ENCODE results near the gene SNCAIP.

The SNCAIP gene

DNA sequence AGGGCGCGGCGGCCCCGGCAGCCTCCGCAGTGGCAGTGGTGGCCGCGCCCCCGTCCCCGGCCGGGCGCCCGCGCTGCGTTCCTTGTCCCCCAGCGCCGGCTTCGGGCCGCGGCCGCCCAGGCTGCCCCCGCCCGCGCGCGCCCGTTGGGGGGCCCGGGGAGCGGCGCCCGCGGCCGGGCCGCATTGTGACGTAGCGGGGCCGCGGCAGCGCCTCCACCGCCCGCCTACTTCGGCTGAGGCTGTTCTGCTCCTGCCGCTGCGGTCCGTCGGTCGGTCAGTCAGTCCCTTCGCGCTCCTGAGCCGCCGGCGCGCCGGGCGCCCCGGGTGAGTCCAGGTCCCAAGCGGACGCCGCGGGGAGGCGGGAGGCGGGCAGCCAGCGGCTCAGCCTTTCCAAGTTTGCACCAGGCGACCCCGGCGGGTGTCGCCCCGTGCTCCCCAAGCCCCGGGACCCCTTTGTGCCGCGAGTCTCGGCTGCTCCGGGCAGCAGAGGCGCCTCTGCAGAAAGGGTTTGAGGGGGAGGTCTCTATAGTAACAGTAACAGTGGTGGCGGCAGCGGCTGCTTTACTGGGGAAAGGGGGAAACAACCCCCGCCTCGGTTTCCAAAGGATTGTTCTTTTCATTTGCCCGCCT, at the start of gene SNCAIP:
Gene SNCAIP, plus strand, starts transcription at position 277 of the 630 bp plus-strand sequence. CDS start 78,898 bp downstream, outside the sequence.
- DNase-seq = no peak

DNA sequence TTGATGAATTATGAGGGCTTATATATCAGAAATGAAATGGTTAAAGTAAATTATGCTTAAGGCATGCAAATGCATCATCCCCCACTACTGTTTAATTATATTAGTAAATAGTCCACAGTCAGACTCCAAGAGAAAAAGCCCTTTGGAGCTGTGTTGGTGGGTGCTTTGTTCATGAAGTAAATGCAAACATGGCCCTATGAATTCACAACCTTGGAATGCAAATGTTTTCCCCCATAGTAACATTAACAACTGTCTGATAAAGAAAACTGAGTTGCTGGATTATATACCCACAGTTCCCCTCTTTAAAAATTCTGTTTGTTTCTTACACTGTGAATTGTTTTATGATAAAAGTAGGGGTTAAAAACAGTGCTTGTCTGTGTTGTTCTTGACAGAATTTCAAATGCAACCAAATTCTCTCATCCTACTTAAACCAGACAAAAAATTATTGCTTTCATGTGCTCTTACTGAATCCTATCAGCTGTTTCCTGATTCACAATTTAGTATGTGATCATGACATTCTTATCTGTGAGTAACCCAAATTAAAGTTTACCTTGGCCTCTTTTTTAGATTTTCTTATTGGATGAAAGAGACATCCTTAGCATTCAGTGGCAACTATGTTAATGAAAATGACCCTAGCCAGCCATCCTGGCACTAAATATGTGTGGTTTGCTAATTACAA, 48.5 kb upstream of the SNCAIP start:
- no peak for DNase-seq

DNA sequence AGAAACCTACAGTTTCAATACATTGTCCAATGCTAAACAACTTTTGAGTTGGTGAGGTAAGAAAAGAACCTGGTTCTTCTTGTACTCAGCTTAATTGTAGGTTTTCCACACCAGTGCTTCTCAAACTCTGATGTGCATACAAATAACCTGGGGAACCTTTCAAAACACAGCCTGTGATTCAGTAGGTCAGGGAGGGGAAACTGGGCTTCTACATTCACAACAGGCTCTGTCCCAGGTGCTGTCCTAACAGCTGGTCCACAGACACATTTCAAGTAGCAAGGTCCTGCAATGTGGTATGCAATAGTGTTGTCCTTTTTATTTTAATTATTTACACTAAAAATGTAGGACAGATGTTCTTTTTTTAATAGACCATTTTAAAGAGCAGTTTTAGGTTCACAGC, 47.4 kb upstream of the SNCAIP start:
- no peak for DNase-seq

GRCh38 chr5:122267185-122267584, 44.9 kb upstream of the SNCAIP start:
- DNase-seq = no peak

GRCh38 chr5:122273696-122274095, 38.3 kb upstream of the SNCAIP start:
- no peak for DNase-seq

- no peak for DNase-seq
These were observed 28.4 kb upstream of the SNCAIP start for GRCh38 chr5:122283592-122283991.

DNA sequence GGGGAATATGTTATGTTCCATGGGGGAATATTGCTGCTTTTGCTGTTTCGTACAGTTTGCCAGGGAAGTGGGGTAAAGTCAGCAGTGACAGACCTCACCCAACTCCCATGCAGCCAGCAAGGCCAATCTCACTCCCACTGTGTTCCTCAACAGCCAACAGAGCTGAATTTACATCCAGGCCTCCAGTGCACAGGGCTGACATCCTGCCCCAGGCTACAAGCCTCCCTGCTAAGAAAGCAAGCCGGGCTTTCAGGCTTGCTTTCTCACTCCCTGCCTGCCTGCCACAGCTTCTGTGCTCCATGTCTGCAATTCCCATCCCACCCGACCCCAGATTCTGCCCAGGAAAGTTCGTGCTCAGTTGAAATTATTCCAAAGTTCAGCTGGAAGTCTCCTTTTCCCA, 25.5 kb upstream of the SNCAIP start:
- no peak for DNase-seq

DNA sequence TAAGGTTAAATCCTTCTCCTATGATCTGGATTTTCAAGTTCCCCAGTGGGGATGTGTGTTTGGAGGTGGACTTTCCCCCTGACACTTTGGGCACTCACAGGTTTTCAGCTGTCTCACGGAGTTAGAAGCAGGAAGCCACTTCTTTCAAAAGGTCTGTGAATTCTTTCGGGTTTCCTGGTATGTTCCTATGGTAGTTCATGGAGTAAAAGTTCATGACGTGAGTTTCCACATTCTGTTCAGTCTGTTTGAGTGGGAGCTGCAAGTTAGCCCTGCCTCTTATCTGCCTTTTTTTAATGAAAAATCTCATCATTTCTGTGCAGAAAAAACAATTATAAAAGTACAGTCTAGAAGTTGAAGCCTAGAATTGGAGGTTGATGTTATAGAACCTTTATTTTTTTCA, 24.9 kb upstream of the SNCAIP start:
- DNase-seq = no peak

DNA sequence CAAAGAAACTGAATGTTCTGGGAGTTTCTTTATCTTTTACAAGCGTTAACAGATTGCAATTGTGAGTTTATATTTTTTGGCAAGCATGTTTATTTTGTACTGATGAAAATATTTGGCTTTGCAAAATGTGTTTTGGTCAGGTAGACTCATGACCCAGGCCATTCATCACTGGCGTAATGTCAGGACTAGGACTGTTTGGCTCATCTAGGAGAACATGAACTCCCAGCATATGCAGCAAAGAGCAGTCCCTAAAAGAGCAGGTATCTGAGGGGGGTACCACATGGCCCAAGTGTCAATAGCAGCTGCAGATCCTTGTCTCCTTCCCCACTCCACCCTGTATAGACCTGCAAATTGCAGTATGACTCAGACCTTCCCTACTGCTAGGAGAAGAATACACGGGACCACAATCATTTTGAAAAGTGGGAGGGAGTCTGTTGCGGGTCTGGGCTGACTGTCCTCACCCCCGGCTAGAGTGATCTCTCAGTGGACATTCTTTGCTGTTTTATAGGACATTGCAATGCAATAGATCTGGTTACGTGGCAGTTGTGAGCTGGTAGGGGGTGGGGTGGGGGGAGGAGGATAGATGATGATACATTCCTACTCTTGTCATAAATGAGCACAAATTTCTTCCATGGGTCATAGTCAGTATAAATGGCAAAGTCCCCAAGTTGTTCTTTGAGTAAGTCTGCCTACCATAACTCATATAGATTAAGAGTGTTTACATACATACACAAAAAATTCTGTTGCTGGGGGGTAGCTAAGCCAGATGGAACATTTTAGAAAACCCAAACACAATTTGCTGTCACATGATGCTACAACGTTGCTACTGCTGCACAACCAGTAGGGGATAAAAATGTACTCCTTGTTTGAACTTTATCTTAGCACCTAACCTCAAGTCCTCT, 20.8 kb upstream of the SNCAIP start:
- no peak for DNase-seq

GRCh38 chr5:122292332-122292731, 19.7 kb upstream of the SNCAIP start:
- DNase-seq = peak; percentile 1

DNA sequence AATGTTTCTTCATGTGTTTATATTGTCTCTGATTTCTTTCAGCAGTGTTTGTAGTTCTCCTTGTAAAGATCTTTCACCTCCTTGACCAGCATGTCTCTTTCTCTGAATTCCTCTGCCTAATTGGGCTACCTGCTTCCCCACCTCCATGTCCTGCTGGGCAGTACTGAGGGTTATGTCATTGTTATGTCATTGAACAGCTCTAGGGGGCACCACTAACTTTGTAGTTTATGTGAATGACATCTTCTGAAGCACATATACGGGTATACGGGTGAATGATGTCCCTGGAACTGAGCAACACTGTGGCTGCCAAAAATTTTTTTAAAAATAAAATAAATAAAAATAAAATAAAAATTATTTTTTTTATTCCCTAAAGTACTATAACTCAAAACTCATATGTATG, 16.9 kb upstream of the SNCAIP start:
- no peak for DNase-seq

GRCh38 chr5:122296871-122297270, 15.2 kb upstream of the SNCAIP start:
- no peak for DNase-seq

DNA sequence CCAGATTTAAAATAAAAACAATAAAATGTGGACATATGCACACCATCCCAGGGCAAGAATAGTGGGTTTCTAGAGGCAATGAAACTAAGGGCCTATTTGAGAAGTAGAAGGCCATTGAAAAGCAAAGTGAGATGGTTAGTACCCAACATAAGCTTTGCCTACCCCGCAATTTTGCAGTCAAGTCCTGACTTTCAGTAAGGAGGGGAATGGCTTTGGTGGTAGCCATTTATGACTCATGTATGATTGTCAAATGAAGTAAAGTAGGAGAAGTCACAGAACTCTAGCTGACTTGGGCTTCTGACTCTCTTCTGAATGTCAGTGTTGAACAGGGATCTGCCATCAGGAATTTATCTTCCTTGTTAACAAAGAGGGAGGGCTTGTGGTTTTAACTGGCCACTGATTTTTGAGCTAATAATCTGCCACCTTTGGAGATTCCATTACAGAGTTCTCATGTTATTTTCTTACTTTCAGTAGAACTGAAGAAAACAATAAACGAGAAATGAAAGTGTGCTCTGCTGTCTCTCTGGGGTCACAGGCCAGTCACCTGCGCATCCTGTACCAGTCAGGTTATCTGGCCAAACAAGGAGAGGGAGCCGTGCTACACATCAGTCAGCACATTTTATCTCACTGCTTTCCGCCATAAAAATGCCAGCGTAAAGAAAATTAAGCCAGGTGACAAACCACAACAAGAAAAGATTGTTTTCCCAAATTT, 14.3 kb upstream of the SNCAIP start:
- no peak for DNase-seq

DNA sequence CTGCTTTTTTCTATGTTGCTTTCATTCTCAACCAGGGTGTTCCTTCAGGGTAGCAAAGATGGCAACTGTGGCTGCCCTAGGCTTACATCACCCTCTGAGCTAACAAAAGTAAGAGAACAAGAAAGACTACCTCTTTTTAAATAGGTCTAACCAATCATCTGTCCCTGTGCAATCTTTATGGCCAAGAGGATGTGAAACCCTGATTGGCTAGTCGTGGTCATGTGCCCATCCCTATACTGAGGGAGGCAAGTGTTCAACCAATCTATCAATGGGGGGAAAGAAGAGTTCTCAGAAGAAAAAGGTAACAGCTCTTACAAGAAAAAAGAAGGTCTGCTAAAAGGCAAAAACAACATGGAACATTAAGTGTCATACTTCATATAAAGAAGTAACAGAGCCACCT, 11.7 kb upstream of the SNCAIP start:
- DNase-seq = no peak

DNA sequence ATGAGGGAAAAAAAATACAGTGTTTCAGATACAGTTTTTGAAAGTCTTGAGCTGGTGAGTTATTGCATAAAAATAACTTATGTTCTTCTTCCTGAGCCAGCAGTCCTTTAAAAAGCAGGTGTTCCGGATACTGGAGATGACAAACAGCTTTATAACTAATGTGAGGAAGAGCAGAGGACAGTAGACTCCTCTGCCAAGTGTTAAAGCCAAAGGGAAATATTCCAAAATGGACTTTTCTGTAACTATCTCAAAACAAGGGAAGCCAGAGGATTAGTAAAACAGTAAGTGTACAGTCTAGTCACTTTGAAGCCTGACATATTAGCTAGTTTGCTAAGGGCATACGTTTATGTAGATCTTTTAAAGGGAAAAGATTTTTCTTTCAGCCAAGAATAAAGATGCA, 11.0 kb upstream of the SNCAIP start:
- DNase-seq = no peak

GRCh38 chr5:122304471-122305215, 7.4 kb upstream of the SNCAIP start:
- DNase-seq = no peak

- no peak for DNase-seq
These were observed 5.6 kb upstream of the SNCAIP start for GRCh38 chr5:122306461-122306860.

- DNase-seq = no peak
These were observed 1.1 kb upstream of the SNCAIP start for GRCh38 chr5:122310889-122311288.

DNA sequence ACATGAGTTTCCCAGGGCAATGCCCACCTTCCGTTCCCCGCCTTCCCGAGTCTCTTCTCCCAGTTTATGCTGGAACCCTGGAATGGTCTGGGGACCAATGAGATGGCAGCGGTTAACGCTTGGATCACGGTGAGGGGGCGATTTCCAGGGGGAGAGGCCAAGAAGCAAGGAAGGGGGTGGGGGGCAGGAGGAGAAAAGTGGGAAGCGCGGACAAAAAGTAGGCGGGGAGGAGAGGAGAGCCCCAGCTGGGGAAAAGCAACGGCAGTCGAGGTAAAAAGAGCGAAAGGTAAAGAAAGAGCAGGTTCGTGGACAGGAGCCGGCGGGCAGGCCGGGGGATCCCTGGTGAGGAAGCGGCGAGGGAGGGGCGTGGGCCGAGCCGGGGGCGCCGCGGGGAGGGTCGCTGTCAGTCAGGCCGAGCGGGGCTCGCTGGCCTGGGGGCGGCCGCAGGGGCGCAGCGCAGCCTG, 508 bp upstream of the SNCAIP start:
- DNase-seq = no peak

- DNase-seq = no peak
These were observed 762 bp downstream of the SNCAIP start for GRCh38 chr5:122312591-122313406.

DNA sequence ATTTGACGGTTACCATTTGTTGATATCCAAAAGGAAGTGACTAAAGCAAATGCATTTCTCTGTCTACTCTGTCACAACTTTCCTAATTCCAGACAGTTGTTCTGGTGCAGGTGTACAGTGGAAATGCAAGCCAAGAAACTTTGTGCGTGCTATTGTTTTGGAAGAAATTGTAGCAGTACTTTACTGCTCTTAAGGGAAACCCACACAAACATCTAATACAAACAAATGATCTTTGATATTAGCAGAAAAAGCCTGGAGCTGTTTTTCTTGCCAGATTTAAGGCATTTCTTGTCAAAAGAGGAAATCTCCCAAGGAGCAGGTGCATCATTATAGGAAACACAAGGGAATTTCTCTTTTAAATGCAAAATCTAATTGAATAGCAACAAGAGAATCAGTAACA, 2.0 kb downstream of the SNCAIP start:
- DNase-seq = no peak
